ENCODE results near the gene PSMC2. TPM values are rescaled to one million over a fixed set of nuclear protein-coding genes. Genes with fewer than 3 reads are reported as not detected.

PSMC2 gene
- total RNA-seq, 1 donor from 2014 or later: 111 TPM

DNA sequence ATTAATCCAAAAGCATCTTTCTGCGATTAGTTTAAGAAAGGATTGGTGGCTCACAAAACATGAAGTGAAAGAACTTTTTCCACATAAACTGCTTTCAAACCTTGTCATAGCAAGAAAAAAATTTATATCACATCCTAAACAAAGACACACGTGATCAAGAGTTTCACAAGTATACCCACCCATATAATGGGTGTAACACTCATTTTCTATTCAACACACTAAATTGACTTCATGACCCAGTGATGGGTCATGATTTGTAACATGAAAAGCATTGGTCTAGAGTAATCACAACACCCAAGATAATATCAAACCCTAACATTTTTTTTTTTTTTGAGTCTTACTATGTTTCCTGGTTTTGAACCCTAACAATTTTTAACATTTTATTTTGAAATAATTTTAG lies 32.6 kb upstream of the PSMC2 start:
- H3K4me1 ChIP-seq: peaks cover 14% of the 10 kb centered on the region
- no peak overlapping the region for H3K27ac ChIP-seq (replicated peaks)
- no peak overlapping the region for H3K4me3 ChIP-seq
- TF ChIP-seq, protein P1, sequence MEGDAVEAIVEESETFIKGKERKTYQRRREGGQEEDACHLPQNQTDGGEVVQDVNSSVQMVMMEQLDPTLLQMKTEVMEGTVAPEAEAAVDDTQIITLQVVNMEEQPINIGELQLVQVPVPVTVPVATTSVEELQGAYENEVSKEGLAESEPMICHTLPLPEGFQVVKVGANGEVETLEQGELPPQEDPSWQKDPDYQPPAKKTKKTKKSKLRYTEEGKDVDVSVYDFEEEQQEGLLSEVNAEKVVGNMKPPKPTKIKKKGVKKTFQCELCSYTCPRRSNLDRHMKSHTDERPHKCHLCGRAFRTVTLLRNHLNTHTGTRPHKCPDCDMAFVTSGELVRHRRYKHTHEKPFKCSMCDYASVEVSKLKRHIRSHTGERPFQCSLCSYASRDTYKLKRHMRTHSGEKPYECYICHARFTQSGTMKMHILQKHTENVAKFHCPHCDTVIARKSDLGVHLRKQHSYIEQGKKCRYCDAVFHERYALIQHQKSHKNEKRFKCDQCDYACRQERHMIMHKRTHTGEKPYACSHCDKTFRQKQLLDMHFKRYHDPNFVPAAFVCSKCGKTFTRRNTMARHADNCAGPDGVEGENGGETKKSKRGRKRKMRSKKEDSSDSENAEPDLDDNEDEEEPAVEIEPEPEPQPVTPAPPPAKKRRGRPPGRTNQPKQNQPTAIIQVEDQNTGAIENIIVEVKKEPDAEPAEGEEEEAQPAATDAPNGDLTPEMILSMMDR (IDR thresholded peaks at IDR 0.05; ENCODE audit: borderline replicate concordance): no peak
- peaks cover 99% of the 10 kb centered on the region for H3K36me3 ChIP-seq
- intact Hi-C loops (cut with micrococcal nuclease): no loop called here
- no peaks in the 10 kb centered on the region for H3K9me3 ChIP-seq (replicated peaks)
- DNase-seq: no peak
- H3K27me3 ChIP-seq (ENCODE audit: low read depth): no peaks in the 10 kb centered on the region

DNA sequence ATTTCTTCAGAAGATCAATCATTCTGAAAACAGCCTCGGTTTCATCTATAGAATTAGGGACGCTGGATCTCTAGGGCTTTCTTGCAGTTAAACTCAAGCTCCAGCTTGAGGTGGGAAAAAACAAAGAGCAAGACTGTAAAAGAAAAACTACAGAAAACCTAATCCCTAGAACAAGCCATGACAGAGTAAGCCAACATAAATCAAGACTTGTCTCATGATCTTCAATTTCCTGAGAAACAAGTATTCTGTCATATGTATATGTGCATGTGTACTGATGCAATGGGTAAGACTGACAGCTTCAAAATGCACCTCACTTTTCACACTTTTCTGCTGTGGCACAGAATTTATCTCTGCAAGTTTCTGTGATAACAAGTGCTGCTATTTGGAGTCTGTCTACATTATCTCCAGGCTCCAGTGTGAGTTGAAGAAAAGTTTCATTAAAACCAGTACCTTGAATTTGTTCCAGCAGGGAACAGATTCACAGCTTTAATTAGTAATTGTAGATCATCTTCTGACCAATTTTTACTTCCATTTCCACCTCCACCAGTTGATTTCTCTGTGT lies 31.0 kb upstream of the PSMC2 start:
- peaks cover 99% of the 10 kb centered on the region for H3K36me3 ChIP-seq
- intact Hi-C loops (cut with micrococcal nuclease): no loop called here
- peaks cover 14% of the 10 kb centered on the region for H3K4me1 ChIP-seq
- H3K9me3 ChIP-seq (replicated peaks): no peaks in the 10 kb centered on the region
- no peak overlapping the region for H3K27ac ChIP-seq (replicated peaks)
- DNase-seq: no peak
- H3K4me3 ChIP-seq: no peak overlapping the region
- no peaks in the 10 kb centered on the region for H3K27me3 ChIP-seq (ENCODE audit: low read depth)
- TF ChIP-seq, protein P1 (IDR thresholded peaks at IDR 0.05; ENCODE audit: borderline replicate concordance): no peak

DNA sequence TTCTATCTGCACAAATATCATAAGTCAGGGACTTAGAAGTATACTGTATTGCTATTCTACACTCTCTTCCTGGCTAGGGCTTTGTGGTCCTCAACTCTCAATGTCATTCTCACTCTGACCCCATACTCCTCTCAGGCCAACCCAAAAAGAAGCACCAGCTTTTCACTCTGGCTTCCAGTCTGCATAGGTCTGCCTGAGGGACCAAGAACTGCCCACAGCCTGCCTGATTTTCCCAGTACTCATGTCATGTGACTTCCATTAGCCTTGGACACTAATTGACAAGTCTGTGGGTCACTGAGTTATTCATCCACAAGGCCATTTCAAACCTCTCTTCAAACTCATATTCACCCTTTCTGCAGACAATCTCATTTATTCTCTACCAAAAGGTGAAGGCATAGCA lies 30.4 kb upstream of the PSMC2 start:
- Histone ChIP-seq H3K4me1 (peaks cover 14% of the 10 kb centered on the region), H3K27me3 (ENCODE audit: low read depth) (no peaks in the 10 kb centered on the region), H3K9me3 (replicated peaks) (no peaks in the 10 kb centered on the region), H3K36me3 (peaks cover 99% of the 10 kb centered on the region), H3K27ac (replicated peaks) (no peak overlapping the region), H3K4me3 (no peak overlapping the region)
- TF ChIP-seq, protein P1 (IDR thresholded peaks at IDR 0.05; ENCODE audit: borderline replicate concordance): no peak
- no peak for DNase-seq
- intact Hi-C loops (cut with micrococcal nuclease): no loop called here

DNA sequence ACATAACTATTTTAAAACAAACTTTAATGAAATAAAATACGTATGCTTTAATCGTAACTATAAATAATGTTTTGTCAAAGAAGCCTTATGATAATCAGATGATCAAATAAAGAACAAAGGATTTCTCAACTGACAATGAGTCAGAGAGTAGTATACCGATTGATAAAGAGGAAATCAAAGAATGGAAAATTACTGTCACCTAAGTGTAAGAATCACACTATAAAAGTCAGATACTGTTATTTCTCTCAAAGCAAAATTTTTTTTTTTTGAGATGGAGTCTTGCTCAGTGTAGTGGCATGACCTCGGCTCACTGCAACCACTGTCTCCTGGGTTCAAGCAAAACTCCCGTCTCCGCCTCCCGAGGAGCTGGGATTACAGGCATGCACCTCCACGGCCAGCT lies 21.7 kb upstream of the PSMC2 start:
- no peak for DNase-seq
- no peak overlapping the region for H3K27ac ChIP-seq (replicated peaks)
- peaks cover 70% of the 10 kb centered on the region for H3K36me3 ChIP-seq
- no peak overlapping the region for H3K4me3 ChIP-seq
- H3K27me3 ChIP-seq (ENCODE audit: low read depth): no peaks in the 10 kb centered on the region
- TF ChIP-seq, protein P1 (IDR thresholded peaks at IDR 0.05; ENCODE audit: borderline replicate concordance): no peak
- intact Hi-C loops (cut with micrococcal nuclease): no loop called here
- no peaks in the 10 kb centered on the region for H3K4me1 ChIP-seq
- H3K9me3 ChIP-seq (replicated peaks): no peaks in the 10 kb centered on the region

DNA sequence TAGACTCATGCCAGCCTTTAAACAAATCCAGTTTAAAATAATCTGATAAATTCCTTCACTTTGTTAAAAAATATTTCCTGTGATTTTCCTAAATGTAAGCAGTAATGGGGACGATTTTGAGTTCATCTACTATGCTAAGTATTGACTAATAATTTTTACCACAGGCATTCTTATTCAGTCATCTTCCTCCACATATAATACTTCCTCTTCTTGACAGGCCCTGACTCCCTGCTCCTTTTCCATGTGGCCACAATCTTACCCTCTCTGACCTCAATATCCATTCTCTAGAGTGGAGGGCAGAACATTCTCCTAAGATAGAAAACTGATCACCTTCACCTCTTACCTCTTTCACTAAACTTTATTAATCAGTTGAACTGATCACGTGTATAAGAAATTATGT lies 10.7 kb upstream of the PSMC2 start:
- H3K36me3 ChIP-seq: peaks cover 77% of the 10 kb centered on the region

More for the DNA sequence above, 10.7 kb upstream of the PSMC2 start:
- H3K27me3 ChIP-seq (ENCODE audit: low read depth): no peaks in the 10 kb centered on the region
- TF ChIP-seq, protein P1 (IDR thresholded peaks at IDR 0.05; ENCODE audit: borderline replicate concordance): no peak
- intact Hi-C loops (cut with micrococcal nuclease): no loop called here
- no peak overlapping the region for H3K27ac ChIP-seq (replicated peaks)
- no peak overlapping the region for H3K4me3 ChIP-seq
- no peaks in the 10 kb centered on the region for H3K9me3 ChIP-seq (replicated peaks)
- peaks cover 10% of the 10 kb centered on the region for H3K4me1 ChIP-seq
- no peak for DNase-seq
